HEK293 (cell line): ENCODE measurements around the gene PTPRN.

Source experiments
- ZBTB1 ChIP-seq: fragments of 450-650 bp; formaldehyde crosslinking; IDR thresholded peaks from 2 replicates; pipeline ENCODE4 v1.5.1; 2016; ENCODE audit warnings: missing biosample characterization, missing genetic modification characterization
- ZNF2 ChIP-seq: fragments of 450-650 bp; formaldehyde crosslinking; IDR thresholded peaks from 2 replicates; pipeline ENCODE4 v1.5.1; 2016; ENCODE audit warnings: missing biosample characterization, missing genetic modification characterization
- ZNF548 ChIP-seq: fragments of 450-650 bp; formaldehyde crosslinking; IDR thresholded peaks from 2 replicates; pipeline ENCODE4 v1.5.1; 2016; ENCODE audit warnings: missing biosample characterization, missing genetic modification characterization
- TF ChIP-seq, protein P1 (sequence below): fragments of 450-650 bp; formaldehyde crosslinking; IDR thresholded peaks from 2 replicates; pipeline ENCODE4 v1.5.1; 2016; ENCODE audit warnings: missing biosample characterization, missing genetic modification characterization
- TF ChIP-seq, protein P2 (sequence below): IDR thresholded peaks from 2 replicates; pipeline ENCODE4 v1.6.1; 2011; ENCODE audit warnings: mild to moderate bottlenecking, low read depth, low read length, borderline replicate concordance
- TF ChIP-seq, protein P3 (sequence below): fragments of 450-650 bp; formaldehyde crosslinking; IDR thresholded peaks from 2 replicates; pipeline ENCODE4 v1.5.1; 2016; ENCODE audit warnings: missing biosample characterization, missing genetic modification characterization
- TF ChIP-seq, protein P4 (sequence below): fragments of 450-650 bp; formaldehyde crosslinking; IDR thresholded peaks from 2 replicates; pipeline ENCODE4 v1.5.1; 2016; ENCODE audit warnings: missing biosample characterization, missing genetic modification characterization

DNA sequence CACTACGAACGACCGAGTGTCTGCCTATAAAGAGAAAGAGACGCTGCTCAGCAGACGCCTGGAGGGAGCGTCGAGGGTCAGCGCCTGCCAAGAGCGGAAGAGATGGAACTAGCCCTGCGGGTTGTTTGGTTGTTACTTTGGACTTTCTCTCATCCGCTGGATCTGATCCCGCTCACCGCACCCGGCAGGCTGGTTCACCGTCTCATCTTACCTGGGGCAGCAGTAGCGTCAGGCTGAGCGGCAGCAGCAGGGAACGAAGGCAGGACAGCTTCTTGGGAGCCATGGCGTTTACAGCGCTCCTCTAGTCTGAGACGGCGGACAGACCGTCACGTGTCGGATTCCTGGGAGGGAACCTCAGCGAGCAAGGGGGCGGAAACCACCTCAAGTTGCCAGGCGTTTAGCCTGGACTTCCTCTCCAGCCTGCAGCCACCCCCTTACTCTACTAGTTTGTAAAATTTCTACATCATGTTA is 65.9 kb downstream of the PTPRN start:
- TF ChIP-seq, protein P1, sequence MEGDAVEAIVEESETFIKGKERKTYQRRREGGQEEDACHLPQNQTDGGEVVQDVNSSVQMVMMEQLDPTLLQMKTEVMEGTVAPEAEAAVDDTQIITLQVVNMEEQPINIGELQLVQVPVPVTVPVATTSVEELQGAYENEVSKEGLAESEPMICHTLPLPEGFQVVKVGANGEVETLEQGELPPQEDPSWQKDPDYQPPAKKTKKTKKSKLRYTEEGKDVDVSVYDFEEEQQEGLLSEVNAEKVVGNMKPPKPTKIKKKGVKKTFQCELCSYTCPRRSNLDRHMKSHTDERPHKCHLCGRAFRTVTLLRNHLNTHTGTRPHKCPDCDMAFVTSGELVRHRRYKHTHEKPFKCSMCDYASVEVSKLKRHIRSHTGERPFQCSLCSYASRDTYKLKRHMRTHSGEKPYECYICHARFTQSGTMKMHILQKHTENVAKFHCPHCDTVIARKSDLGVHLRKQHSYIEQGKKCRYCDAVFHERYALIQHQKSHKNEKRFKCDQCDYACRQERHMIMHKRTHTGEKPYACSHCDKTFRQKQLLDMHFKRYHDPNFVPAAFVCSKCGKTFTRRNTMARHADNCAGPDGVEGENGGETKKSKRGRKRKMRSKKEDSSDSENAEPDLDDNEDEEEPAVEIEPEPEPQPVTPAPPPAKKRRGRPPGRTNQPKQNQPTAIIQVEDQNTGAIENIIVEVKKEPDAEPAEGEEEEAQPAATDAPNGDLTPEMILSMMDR (tag by site-specific recombination) = no peak
- TF ChIP-seq ZBTB1 (tag by site-specific recombination) (no peak), ZNF2 (no peak), ZNF548 (tag by site-specific recombination) (no peak)
- TF ChIP-seq, protein P2, sequence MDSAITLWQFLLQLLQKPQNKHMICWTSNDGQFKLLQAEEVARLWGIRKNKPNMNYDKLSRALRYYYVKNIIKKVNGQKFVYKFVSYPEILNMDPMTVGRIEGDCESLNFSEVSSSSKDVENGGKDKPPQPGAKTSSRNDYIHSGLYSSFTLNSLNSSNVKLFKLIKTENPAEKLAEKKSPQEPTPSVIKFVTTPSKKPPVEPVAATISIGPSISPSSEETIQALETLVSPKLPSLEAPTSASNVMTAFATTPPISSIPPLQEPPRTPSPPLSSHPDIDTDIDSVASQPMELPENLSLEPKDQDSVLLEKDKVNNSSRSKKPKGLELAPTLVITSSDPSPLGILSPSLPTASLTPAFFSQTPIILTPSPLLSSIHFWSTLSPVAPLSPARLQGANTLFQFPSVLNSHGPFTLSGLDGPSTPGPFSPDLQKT = no peak
- TF ChIP-seq, protein P3, sequence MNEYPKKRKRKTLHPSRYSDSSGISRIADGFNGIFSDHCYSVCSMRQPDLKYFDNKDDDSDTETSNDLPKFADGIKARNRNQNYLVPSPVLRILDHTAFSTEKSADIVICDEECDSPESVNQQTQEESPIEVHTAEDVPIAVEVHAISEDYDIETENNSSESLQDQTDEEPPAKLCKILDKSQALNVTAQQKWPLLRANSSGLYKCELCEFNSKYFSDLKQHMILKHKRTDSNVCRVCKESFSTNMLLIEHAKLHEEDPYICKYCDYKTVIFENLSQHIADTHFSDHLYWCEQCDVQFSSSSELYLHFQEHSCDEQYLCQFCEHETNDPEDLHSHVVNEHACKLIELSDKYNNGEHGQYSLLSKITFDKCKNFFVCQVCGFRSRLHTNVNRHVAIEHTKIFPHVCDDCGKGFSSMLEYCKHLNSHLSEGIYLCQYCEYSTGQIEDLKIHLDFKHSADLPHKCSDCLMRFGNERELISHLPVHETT (tag by site-specific recombination) = no peak
- TF ChIP-seq, protein P4, sequence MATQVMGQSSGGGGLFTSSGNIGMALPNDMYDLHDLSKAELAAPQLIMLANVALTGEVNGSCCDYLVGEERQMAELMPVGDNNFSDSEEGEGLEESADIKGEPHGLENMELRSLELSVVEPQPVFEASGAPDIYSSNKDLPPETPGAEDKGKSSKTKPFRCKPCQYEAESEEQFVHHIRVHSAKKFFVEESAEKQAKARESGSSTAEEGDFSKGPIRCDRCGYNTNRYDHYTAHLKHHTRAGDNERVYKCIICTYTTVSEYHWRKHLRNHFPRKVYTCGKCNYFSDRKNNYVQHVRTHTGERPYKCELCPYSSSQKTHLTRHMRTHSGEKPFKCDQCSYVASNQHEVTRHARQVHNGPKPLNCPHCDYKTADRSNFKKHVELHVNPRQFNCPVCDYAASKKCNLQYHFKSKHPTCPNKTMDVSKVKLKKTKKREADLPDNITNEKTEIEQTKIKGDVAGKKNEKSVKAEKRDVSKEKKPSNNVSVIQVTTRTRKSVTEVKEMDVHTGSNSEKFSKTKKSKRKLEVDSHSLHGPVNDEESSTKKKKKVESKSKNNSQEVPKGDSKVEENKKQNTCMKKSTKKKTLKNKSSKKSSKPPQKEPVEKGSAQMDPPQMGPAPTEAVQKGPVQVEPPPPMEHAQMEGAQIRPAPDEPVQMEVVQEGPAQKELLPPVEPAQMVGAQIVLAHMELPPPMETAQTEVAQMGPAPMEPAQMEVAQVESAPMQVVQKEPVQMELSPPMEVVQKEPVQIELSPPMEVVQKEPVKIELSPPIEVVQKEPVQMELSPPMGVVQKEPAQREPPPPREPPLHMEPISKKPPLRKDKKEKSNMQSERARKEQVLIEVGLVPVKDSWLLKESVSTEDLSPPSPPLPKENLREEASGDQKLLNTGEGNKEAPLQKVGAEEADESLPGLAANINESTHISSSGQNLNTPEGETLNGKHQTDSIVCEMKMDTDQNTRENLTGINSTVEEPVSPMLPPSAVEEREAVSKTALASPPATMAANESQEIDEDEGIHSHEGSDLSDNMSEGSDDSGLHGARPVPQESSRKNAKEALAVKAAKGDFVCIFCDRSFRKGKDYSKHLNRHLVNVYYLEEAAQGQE (tag by site-specific recombination) = no peak
